ENCODE measurements around the gene ANKFN1.

ANKFN1 gene

GRCh38 chr17:56152874-56153602, at the start of gene ANKFN1:
TSS of gene ANKFN1 (plus strand) at chr17:56153475. CDS start at chr17:56212668, 59,193 bp downstream.
- no peak for DNase-seq (ENCODE audit: low spot score)

GRCh38 chr17:56108811-56109284, 44.4 kb upstream of the ANKFN1 start:
- DNase-seq (ENCODE audit: low spot score) = no peak

GRCh38 chr17:56109836-56110235, 43.4 kb upstream of the ANKFN1 start:
- no peak for DNase-seq (ENCODE audit: low spot score)

GRCh38 chr17:56110463-56111135, 42.7 kb upstream of the ANKFN1 start:
- DNase-seq (ENCODE audit: low spot score) = no peak

GRCh38 chr17:56111706-56112485, 41.4 kb upstream of the ANKFN1 start:
- no peak for DNase-seq (ENCODE audit: low spot score)

GRCh38 chr17:56113486-56113885, 39.8 kb upstream of the ANKFN1 start:
- no peak for DNase-seq (ENCODE audit: low spot score)

GRCh38 chr17:56114469-56114868, 38.8 kb upstream of the ANKFN1 start:
- DNase-seq (ENCODE audit: low spot score) = no peak

- no peak for DNase-seq (ENCODE audit: low spot score)
Observed at GRCh38 chr17:56119191-56119590, 34.1 kb upstream of the ANKFN1 start.

GRCh38 chr17:56119936-56120335, 33.3 kb upstream of the ANKFN1 start:
- no peak for DNase-seq (ENCODE audit: low spot score)

- DNase-seq (ENCODE audit: low spot score) = no peak
Observed at GRCh38 chr17:56121191-56122051, 31.9 kb upstream of the ANKFN1 start.

- no peak for DNase-seq (ENCODE audit: low spot score)
Observed at GRCh38 chr17:56125830-56126819, 27.1 kb upstream of the ANKFN1 start.

GRCh38 chr17:56130026-56130425, 23.2 kb upstream of the ANKFN1 start:
- DNase-seq (ENCODE audit: low spot score) = no peak

GRCh38 chr17:56130631-56131030, 22.6 kb upstream of the ANKFN1 start:
- DNase-seq (ENCODE audit: low spot score) = no peak

- no peak for DNase-seq (ENCODE audit: low spot score)
Observed at GRCh38 chr17:56131431-56131830, 21.8 kb upstream of the ANKFN1 start.

- no peak for DNase-seq (ENCODE audit: low spot score)
Observed at GRCh38 chr17:56136301-56136700, 17.0 kb upstream of the ANKFN1 start.

- no peak for DNase-seq (ENCODE audit: low spot score)
Observed at GRCh38 chr17:56141046-56141839, 12.0 kb upstream of the ANKFN1 start.

- DNase-seq (ENCODE audit: low spot score) = no peak
Observed at GRCh38 chr17:56142325-56142724, 10.9 kb upstream of the ANKFN1 start.

- DNase-seq (ENCODE audit: low spot score) = no peak
Observed at GRCh38 chr17:56142781-56143180, 10.5 kb upstream of the ANKFN1 start.

GRCh38 chr17:56144223-56144622, 9.1 kb upstream of the ANKFN1 start:
- no peak for DNase-seq (ENCODE audit: low spot score)

GRCh38 chr17:56146534-56146933, 6.7 kb upstream of the ANKFN1 start:
- DNase-seq (ENCODE audit: low spot score) = no peak

Data from CD4-positive, alpha-beta T cell treated with Interleukin-15 for 4 hours (primary cell).